HCT116 (cell line): ENCODE data around the gene ZNF836.

Experiments used
- CTCF ChIP-seq, 3 experiments: fragments of 200-600 bp in 1 of 3; sonication (generic) in 1 of 3; IDR thresholded peaks in 2 of 3; conservative IDR thresholded peaks in 1 of 3; 2 replicates each; pipeline ENCODE4 v1.5.1; 2012 to 2017; ENCODE audit warnings: low read depth in 2 of 3, low read length in 2 of 3, antibody characterized with exemption in 1 of 3, borderline replicate concordance in 1 of 3, control low read depth in 1 of 3, mild to moderate bottlenecking in 1 of 3, mixed read lengths in 1 of 3, mixed run types in 1 of 3, moderate library complexity in 1 of 3; ENCODE audit not compliant: insufficient read depth in 1 of 3
- ZBTB33 ChIP-seq: IDR thresholded peaks from 2 replicates; pipeline ENCODE4 v1.6.1; 2011; ENCODE audit warnings: mild to moderate bottlenecking, low read length, moderate library complexity; ENCODE audit not compliant: insufficient replicate concordance; ENCODE audit errors: extremely low read depth

GRCh38 chr19:52191951-52192350, 20.5 kb upstream of the ZNF836 start:
- no peak for TF ChIP-seq ZBTB33
- TF ChIP-seq CTCF (IDR thresholded peaks at IDR 0.05 in 2 of 3, conservative IDR thresholded peaks at IDR 0.05 in 1 of 3; ENCODE audit: borderline replicate concordance in 1 of 3, insufficient read depth in 1 of 3, low read depth in 2 of 3, low read length in 2 of 3), result no peak
